Keratinocyte (primary cell): ENCODE data around the gene TGFBR1. TPM values are rescaled to one million over a fixed set of nuclear protein-coding genes. Genes with fewer than 3 reads are reported as not detected.

Experiments
- DNase-seq: peaks from one replicate; pipeline ENCODE4 v3.0.0-alpha.2; 2011; ENCODE audit warnings: low read depth, missing footprints, low spot score
- FAIRE-seq: peaks from 2 replicates; lab custom pipeline; 2011; peaks lifted over from hg19 to GRCh38; lab: Jason Lieb, UNC
- H2AFZ ChIP-seq: 2 replicates; pipeline ENCODE4 v1.6.0; 2012; ENCODE audit warnings: low read length, control low read depth, inconsistent platforms; ENCODE audit not compliant: control insufficient read depth
- H3K27ac ChIP-seq: 2 replicates; pipeline ENCODE4 v1.5.1; 2011; ENCODE audit warnings: low read length; ENCODE audit not compliant: control insufficient read depth, insufficient read depth
- H3K27me3 ChIP-seq: 3 replicates; pipeline ENCODE4 v1.6.0; 2011; ENCODE audit warnings: low read length; ENCODE audit not compliant: control insufficient read depth, insufficient read depth; ENCODE audit errors: extremely low read depth
- H3K36me3 ChIP-seq, 2 experiments: 2 replicates in 1 of 2; 3 replicates in 1 of 2; pipeline ENCODE4 v1.5.1; 2011; ENCODE audit warnings: low read length in 2 of 2, mild to moderate bottlenecking in 1 of 2; ENCODE audit not compliant: control insufficient read depth in 2 of 2, insufficient read depth in 2 of 2; ENCODE audit errors: extremely low read depth in 1 of 2
- H3K4me1 ChIP-seq: 3 replicates; pipeline ENCODE4 v1.5.1; 2011; ENCODE audit warnings: low read length; ENCODE audit not compliant: control insufficient read depth, insufficient read depth; ENCODE audit errors: extremely low read depth
- H3K4me2 ChIP-seq: 3 replicates; pipeline ENCODE4 v1.6.0; 2011; ENCODE audit warnings: low read depth, low read length; ENCODE audit not compliant: control insufficient read depth, insufficient read depth; ENCODE audit errors: extremely low read depth
- H3K4me3 ChIP-seq, 3 experiments: fragments of 200-600 bp in 1 of 3; sonication (generic) in 1 of 3; 2 replicates in 2 of 3; 3 replicates in 1 of 3; pipeline ENCODE4 v1.5.1; 2011 to 2016; ENCODE audit warnings: low read length in 3 of 3, mild to moderate bottlenecking in 3 of 3, control low read depth in 2 of 3, inconsistent platforms in 1 of 3, low read depth in 1 of 3, mixed read lengths in 1 of 3, mixed run types in 1 of 3, moderate library complexity in 1 of 3; ENCODE audit not compliant: control insufficient read depth in 2 of 3, insufficient read depth in 2 of 3; ENCODE audit errors: extremely low read depth in 1 of 3
- H3K79me2 ChIP-seq: 2 replicates; pipeline ENCODE4 v1.6.0; 2012; ENCODE audit warnings: low read length; ENCODE audit not compliant: control insufficient read depth, insufficient read depth
- H3K9ac ChIP-seq: 3 replicates; pipeline ENCODE4 v1.6.0; 2011; ENCODE audit warnings: low read length; ENCODE audit not compliant: control insufficient read depth, insufficient read depth; ENCODE audit errors: extremely low read depth
- H3K9me1 ChIP-seq: 3 replicates; pipeline ENCODE4 v1.6.0; 2011; ENCODE audit warnings: low read length; ENCODE audit not compliant: control insufficient read depth, insufficient read depth; ENCODE audit errors: extremely low read depth
- H3K9me3 ChIP-seq: 2 replicates; pipeline ENCODE4 v1.5.1; 2012; ENCODE audit warnings: low read depth, low read length; ENCODE audit not compliant: control insufficient read depth
- H4K20me1 ChIP-seq: 3 replicates; pipeline ENCODE4 v1.6.0; 2011; ENCODE audit warnings: low read length; ENCODE audit not compliant: control insufficient read depth, insufficient read depth; ENCODE audit errors: extremely low read depth
- EZH2 ChIP-seq: IDR thresholded peaks from one replicate; pipeline ENCODE4 v1.6.1; 2012; ENCODE audit warnings: inconsistent platforms, mild to moderate bottlenecking, low read length, moderate library complexity
- dilution Hi-C: fragments of 300-500 bp; cut with MboI; formaldehyde crosslinking; loops from one replicate; pipeline ENCODE4 v1.7.0; 2020; ENCODE audit warnings: low sequenced_read_pairs; ENCODE audit not compliant: extremely low pct_ligation_motif_present
- polyA plus RNA-seq, 5 experiments: library from polyadenylated mRNA; depleted of rRNA in 3 of 5; stranded (reverse) in 3 of 5; stranded (forward) in 1 of 5; unstranded in 1 of 5; fragments of >200 nt; gene quantifications; 1 replicate in 1 of 5; 2 replicates in 3 of 5; 3 replicates in 1 of 5; pipeline versions ENCODE4 v1.2.1 to v1.2.3, GENCODE V29; 2011 to 2012; ENCODE audit warnings: missing spikeins in 2 of 5, low read depth in 1 of 5, low replicate concordance in 1 of 5
- TF ChIP-seq, protein P1 (sequence below), 3 experiments: IDR thresholded peaks in 1 of 3; conservative IDR thresholded peaks in 1 of 3; optimal IDR thresholded peaks in 1 of 3; 2 replicates in 2 of 3; 3 replicates in 1 of 3; pipeline versions ENCODE3 to v1.5.1; 2011; ENCODE audit warnings: low read length in 3 of 3, mild to moderate bottlenecking in 3 of 3, moderate library complexity in 2 of 3, control low read depth in 1 of 3, inconsistent platforms in 1 of 3; ENCODE audit not compliant: insufficient read depth in 2 of 3; ENCODE audit errors: extremely low read depth in 1 of 3

Gene TGFBR1
- polyA plus RNA-seq, 1 donor (not counting 4 experiments of a cell fraction or from before 2014, with no cell fraction given) = 55.0 TPM

- TF ChIP-seq, protein P1, sequence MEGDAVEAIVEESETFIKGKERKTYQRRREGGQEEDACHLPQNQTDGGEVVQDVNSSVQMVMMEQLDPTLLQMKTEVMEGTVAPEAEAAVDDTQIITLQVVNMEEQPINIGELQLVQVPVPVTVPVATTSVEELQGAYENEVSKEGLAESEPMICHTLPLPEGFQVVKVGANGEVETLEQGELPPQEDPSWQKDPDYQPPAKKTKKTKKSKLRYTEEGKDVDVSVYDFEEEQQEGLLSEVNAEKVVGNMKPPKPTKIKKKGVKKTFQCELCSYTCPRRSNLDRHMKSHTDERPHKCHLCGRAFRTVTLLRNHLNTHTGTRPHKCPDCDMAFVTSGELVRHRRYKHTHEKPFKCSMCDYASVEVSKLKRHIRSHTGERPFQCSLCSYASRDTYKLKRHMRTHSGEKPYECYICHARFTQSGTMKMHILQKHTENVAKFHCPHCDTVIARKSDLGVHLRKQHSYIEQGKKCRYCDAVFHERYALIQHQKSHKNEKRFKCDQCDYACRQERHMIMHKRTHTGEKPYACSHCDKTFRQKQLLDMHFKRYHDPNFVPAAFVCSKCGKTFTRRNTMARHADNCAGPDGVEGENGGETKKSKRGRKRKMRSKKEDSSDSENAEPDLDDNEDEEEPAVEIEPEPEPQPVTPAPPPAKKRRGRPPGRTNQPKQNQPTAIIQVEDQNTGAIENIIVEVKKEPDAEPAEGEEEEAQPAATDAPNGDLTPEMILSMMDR (optimal IDR thresholded peaks at IDR 0.05 in 1 of 3, IDR thresholded peaks at IDR 0.05 in 1 of 3, conservative IDR thresholded peaks at IDR 0.05 in 1 of 3; ENCODE audit: extremely low read depth in 1 of 3, insufficient read depth in 2 of 3, low read length in 3 of 3) = no peak
- no peak for TF ChIP-seq EZH2
- no peaks in the 10 kb centered on the region for H3K27me3 ChIP-seq
- DNase-seq (no peak), FAIRE-seq (peak; percentile 53)
- dilution Hi-C loops = no loop called here
- peaks cover 3% of the 10 kb centered on the region for H3K9me1 ChIP-seq
- no peak overlapping the region for H3K9ac ChIP-seq
- H3K79me2 ChIP-seq = no peaks in the 10 kb centered on the region
- H3K9me3 ChIP-seq = no peaks in the 10 kb centered on the region
- H3K4me2 ChIP-seq = peak overlapping the region; percentile 77
- no peaks in the 10 kb centered on the region for H3K36me3 ChIP-seq
- H4K20me1 ChIP-seq = no peaks in the 10 kb centered on the region
- H3K27ac ChIP-seq = peak overlapping the region; percentile 23
- H2AFZ ChIP-seq = no peak overlapping the region
- H3K4me3 ChIP-seq = peak overlapping the region in 1 of 3 experiments; percentile 21
- H3K4me1 ChIP-seq = peaks cover 37% of the 10 kb centered on the region
Measured at GRCh38 chr9:99057665-99058625, 47.0 kb upstream of the TGFBR1 start.

DNA sequence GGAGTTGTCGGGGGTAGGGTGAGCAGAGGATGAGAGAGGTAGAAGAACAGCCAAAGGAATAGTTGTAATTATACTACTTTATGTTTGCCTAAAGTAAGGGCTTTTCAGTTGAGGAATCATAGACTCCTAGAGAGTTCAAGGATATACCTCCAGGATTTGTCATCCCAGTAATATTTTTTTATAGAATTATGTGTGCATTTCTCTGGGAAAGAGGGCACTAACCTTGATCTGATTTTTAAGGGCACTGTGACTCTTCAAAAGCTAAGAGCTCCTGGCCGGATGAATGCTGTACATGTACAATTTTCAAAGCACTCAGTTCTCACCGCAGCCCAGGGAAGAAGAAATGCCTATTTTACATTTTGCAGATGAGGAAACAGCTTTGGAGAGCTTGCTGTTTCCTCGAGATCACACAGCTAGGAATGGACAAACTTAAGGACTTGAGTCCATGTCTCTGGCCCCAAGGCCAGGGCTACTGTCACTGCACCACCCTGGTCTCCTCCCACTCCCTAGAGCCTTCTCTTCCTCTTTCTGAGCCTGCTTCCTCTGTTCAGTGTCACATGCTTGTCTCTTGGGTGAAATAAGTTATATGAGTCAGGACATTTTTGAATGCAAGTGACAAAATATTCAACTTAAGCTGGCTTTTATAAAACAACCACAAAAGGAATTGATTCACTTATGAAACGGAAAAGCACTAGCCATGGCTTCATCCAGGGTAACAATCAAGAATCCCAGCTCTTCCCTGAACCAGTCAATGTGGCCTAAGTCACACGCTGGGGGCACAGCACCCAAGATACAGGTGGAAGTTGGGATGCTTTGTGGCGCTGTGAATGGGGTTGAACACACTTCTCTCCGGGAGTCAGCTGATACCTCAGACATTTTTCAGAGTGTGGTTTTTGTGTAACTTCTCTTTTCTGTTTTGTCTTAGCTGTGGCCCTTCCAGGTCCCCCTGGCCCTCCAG lies 45.7 kb upstream of the TGFBR1 start:
- H3K9ac ChIP-seq = no peak overlapping the region
- H3K4me2 ChIP-seq = no peak overlapping the region
- no peak overlapping the region for H3K4me3 ChIP-seq
- H3K4me1 ChIP-seq = peaks cover 37% of the 10 kb centered on the region
- DNase-seq (no peak), FAIRE-seq (no peak)
- H3K27me3 ChIP-seq = no peaks in the 10 kb centered on the region
- H4K20me1 ChIP-seq = no peaks in the 10 kb centered on the region
- no peak for TF ChIP-seq EZH2
- TF ChIP-seq, protein P1 (optimal IDR thresholded peaks at IDR 0.05 in 1 of 3, IDR thresholded peaks at IDR 0.05 in 1 of 3, conservative IDR thresholded peaks at IDR 0.05 in 1 of 3; ENCODE audit: extremely low read depth in 1 of 3, insufficient read depth in 2 of 3, low read length in 3 of 3) = no peak
- H2AFZ ChIP-seq = no peak overlapping the region
- no peak overlapping the region for H3K27ac ChIP-seq
- H3K79me2 ChIP-seq = no peaks in the 10 kb centered on the region
- H3K9me3 ChIP-seq = no peaks in the 10 kb centered on the region
- H3K36me3 ChIP-seq = no peaks in the 10 kb centered on the region
- dilution Hi-C loops = no loop called here
- peaks cover 3% of the 10 kb centered on the region for H3K9me1 ChIP-seq
